CD4-positive, alpha-beta T cell treated with Interleukin-1 beta for 1 hour (primary cell): ENCODE measurements around the gene TATDN2.

ENCODE experiments used
- DNase-seq, 2 donors: peaks; one replicate each; pipeline ENCODE4 v3.0.0-alpha.2; 2020 to 2022

Gene TATDN2

GRCh38 chr3:10320320-10320677, 72.0 kb downstream of the TATDN2 start:
- no peak for DNase-seq

- DNase-seq, result no peak
These were observed 73.5 kb downstream of the TATDN2 start for GRCh38 chr3:10321630-10322351.

- peak in 1 of 2 donors; percentile 27 for DNase-seq
These were observed 74.1 kb downstream of the TATDN2 start for GRCh38 chr3:10322352-10322710.

DNA sequence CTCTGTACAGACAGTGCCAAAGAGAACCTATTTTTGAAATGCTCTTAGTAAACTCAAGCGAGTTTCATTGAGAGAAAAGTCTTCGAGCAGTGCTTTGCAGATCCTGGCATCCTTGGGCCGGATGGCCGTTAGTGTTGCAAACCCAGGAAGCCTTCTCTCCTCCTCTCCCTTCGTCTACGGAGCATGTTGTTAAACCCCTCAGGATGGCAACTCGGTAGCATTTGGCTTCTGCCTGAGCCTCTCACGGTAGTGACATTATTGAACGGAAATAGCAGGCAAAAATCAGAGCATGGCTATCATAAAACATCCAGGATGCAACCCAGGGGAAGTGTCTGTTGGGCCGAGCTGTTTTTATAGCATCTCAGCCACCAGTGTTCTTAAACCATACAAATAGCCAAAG, 79.3 kb downstream of the TATDN2 start:
- DNase-seq, result no peak

- DNase-seq, result no peak
These were observed 80.3 kb downstream of the TATDN2 start for GRCh38 chr3:10328460-10329071.

- DNase-seq, result no peak
These were observed 81.3 kb downstream of the TATDN2 start for GRCh38 chr3:10329495-10330015.

GRCh38 chr3:10330319-10330718, 82.1 kb downstream of the TATDN2 start:
- no peak for DNase-seq
